DMS53 treated with DMSO at 0.1 percent for 48 hours (cell line): Measurements from ENCODE around the gene CACNA1I.

Experiments
- DNase-seq: peaks from one replicate; lab custom pipeline; 2025; ENCODE audit not compliant: unreplicated experiment; lab: John Stamatoyannopoulos, UW

The CACNA1I gene

DNA sequence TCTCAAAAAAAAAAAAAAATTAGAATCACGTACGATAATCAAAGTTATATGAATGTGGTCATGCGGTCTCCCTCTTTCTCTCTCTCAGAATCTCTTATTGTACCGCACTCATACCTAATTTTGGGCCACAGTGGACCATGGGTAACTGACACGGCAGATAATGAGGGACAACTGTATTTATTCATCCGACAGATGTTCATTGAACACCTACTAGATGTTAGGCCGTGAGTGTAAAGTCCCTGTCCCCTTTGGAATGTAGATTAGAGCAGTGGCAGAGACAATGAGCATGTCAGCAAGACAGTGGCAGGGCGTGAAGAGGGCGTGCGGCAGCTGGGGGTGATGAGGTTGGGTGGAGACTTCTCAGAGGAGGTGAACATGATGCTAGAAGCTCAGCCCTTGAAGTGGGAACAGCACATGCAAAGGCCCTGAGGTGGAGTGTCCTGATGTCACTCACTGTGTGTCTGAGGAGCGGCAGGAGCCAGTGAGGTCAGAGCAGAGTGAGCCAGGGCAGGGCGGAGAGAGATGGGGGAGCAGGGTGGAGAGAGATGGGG, 25.1 kb downstream of the CACNA1I start:
- DNase-seq, result no peak

DNA sequence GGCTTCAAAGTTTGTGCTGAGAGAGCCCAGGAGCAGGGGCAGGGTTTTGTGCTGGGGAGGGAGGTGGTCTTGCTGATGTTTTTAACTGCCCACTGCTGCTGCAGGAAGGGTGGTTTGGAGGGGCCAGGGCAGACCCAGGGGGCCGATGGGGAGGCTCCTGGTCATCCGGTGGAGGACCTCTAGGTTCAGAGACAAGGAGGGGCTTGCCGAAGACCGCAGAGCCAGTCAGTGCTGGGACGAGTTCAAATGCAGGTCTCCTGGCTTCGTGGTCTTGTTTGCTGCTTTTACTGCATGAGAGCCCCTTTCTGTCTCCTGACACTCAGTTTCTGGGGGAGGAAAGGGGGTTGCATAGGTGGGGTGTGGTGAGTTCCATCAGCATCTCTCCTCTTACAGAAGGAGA, 26.0 kb downstream of the CACNA1I start:
- no peak for DNase-seq

DNA sequence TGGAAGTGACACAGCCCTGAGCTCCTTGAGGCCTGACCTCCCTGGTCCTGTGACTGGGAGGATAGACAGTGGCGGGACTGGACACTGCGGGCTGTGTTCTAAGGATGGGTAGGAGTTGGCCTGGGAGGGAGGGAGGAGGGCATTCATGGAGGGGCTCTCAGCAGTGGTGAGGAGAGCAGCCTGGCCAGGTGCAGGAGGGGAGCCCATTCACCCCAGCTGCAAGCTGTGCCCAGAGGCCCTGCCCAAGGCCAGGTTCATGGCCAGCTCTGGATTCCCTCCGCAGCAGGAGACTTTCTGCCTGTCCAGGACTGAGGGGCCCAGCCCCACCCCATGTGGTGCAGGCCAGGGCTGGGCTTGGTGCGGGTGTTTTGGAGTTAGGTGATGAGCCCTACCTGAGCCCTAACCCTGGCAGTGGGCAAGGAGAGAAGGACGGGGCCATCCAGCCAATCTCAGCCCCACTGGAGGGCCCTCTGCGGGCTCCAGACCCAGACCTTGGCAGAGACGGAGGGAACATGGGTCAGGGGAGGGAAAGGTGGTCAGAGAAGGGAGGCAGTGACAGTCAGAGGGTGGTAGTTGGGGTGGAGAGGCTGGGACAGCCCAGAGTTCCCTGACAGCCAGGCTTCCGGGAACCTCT, 26.8 kb downstream of the CACNA1I start:
- no peak for DNase-seq

DNA sequence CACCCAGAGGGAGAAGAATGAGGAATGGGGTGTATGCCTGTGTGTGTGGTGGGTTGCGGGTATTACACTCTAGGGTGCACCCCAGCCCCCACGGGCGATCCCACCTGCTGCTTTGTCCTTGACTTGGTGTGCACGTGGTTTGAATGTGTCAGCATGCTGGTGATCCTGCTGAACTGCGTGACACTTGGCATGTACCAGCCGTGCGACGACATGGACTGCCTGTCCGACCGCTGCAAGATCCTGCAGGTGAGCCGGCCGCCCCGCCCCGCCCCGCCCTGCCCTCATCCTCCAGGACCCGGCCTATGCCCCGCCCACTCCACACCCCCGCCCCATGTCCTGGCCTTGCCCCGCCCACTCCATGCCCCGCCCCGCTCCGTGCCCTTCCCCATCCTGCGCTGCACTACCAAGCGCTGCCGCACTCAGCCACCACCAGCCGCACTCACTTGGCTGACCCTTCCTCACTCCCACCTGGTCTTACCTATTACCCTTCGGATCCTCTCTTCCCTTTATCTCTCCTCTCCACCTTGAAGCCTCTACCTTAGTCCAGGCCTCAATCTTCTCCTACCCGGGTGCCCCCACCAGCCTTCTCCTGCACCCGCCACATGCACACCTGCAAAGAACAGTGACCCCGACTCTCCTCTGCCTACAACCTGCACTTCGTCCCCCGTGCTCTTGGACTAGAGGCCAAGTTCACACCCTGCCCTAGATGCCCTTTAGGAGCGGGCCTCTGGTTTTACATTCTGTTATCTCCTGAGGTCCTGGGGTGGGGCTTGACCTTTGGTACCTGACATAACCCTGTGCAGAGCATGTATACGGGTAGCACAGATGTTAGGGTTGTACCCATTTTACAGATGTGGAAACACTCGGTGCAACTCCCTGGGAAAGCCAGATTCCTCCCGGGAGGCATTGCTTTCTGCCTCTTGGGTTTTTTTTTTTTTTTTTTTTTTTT, 27.7 kb downstream of the CACNA1I start:
- peak; percentile 24 for DNase-seq

DNA sequence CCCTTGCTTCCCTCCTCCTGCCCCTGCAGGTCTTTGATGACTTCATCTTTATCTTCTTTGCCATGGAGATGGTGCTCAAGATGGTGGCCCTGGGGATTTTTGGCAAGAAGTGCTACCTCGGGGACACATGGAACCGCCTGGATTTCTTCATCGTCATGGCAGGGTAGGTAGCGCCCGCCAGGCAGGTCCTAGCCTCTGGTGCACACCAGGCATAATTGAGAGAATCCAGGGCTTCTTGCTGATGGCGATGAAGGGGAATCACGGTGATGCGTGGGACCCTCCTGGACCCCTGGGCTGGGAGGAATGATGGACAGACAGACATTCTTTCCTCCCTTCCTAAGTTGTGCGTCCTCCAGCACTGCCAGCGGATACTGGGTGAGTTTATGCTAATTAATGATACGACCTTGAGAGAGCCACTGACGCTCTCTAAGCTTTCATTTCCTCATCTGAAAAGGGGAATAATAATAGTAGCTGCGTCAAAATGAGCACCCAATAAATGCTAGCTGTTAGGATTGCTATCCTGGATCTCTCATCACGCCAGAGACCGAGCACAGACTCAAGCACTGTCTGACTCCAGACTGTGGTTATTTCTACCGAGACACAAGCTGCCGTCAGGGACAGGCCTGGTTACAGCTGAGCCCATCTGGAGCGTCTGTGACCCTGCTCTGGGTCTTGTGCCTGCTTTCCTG, 30.1 kb downstream of the CACNA1I start:
- no peak for DNase-seq

DNA sequence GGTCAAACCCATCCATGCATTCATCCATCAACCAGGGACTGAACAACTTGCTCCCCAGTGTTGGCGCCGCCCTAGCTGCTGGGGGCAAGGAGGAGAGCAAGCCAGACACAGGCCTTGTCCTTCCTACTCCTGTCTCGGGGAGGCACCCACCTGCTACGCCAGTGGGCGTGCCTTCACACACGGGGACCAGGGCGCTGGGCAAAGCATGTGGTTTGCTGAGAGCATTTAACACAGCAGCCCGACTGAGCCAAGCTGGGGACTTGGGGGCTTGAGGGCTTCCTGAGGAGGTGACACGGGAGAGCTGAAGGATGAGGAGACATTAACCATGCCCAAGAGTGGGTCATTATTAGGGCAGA, 30.6 kb downstream of the CACNA1I start:
- DNase-seq, result no peak

DNA sequence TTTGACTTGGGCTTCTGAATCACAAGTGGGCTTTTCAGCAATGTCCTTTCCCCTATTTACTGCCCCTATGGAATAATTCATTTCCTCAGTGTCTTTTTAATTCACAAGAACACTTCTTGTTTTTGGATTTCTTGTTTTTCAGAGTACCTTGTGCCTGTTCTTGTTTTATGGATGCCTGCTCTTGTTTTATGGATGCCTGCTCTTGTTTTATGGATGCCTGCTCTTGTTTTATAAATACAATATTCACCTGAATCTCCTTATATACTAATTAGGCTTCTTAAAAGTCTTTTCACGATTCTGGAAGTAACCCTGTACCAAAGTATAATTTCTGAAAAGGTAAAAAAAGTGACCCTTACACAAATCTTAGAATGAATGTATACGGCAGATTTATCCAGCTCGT, 32.8 kb downstream of the CACNA1I start:
- no peak for DNase-seq

DNA sequence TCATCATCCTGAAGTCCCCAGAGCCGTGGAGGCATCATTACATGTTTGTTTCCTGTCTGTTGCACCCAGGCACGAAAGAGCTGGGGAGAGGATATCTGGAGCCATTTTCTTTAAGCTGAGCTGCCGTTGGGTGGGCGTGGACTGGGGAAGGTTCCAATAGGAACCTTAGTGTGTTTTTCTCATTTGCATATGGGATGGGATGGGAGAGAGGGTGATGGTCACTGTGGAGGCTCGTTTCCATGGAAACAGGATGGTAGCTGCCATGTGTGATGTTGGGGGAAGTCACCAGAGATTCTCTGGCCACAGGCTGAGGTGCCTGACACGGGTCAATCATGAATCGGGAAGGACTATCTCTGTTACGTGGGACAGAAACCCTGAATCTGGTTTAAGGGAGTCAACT, 39.7 kb downstream of the CACNA1I start:
- no peak for DNase-seq

DNA sequence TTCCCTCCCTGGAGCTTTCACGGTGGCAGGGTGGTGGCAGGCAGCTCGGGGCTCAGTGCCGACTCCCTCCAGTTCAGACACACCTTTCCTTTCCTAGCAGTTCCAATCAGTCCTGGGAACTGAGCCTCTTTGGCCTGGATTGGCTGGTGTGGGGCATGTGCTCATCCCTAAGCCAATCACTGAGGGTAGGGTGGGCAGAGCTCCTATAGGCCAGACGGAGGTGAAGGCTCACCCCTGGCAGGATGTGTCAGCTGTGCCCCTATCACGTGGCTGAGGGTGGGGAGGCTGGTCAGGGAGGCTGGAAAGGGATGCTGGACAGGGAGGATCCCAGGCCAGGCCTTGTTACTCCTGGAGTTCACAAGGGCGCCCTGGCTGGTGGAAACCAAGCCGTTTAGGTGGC, 40.2 kb downstream of the CACNA1I start:
- DNase-seq, result no peak

DNA sequence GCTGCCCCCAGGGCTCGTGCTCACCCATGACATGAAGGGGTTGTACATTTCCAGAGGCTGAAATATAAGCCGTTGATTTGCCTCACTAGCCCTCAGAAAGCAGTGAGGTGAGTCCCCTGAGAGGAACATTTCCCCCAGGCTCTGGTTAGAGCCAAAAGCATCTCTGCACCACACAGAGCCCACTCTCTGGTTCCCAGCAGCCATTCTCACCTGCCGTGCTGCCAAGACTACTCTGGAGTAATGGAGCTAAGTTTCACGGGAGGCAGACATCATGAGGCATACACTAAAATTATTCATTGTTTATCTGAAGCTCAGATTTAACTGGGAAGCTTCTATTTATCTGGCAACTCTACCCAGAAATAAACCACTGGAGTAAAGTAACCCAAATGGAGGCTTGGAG, 40.8 kb downstream of the CACNA1I start:
- DNase-seq, result no peak

DNA sequence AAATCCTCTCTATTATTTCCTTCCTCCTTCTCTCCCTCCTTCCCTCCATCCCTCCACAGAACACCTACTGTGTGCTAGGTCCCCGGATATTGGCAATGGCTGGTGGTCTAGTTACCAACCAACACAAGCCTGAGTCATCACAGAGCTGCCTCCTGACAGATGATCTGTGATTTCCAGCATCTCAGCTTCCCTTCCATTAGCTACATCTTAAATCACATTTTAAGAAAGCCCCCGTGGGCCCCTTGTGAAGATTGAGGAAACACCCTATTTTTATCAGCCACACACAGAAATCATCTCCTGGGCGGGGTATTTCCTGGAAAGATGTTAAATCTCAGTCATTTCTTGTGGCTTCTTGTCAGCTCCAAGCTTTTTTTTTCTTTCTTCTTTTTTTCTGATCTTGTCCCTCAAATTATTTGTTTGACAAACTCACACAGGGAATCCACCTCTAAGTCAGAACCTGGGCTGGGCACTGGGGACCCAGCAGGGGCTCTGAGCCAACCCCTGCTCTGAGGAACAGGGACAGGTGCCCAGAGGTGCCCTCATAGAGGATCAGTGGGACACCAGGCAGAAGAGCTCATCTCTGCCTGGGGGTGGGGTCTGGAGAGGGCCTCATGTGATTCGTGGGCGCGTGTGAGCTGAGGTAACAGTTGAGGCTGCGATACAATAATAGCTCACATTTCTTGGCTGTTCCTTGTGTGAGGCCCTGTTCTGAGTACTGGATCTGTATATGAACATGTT, 42.4 kb downstream of the CACNA1I start:
- DNase-seq, result no peak

DNA sequence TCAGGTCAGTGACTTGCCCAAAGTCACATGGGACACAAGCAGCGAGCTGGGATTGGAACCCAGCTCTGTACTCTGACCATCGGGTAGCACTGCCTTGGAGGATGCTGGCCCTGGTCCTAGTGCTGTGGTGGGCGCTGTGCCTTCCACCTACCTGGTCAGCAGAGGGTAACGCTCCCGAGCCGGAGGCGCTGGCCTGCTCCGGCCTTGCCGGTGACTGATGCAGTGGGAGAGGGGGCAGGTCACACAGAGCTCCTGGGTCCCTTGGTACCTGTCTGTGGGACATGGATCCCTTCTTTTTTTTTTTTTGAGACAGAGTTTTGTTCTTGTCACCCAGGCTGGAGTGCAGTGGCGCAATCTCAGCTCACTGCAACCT, 43.0 kb downstream of the CACNA1I start:
- no peak for DNase-seq

DNA sequence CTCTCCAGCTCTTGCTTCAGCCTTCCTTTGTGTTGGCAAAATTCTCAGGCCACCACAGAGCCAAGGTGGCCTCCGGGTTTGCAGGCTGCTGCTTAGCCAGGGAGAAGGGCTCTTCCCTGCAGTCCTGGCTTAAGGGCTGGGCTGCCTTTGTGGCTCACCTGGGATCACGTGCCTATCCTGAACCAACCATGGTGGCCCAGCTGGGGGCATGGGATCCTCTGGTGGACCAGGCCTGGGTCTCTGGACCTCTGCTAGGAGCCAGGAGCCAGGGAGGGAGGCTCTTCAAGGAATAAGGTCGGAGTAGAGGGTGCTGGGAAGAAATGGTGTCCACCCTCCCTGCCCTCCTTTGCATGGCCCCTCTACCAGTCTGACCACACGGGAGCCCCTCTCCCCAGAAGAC, 43.9 kb downstream of the CACNA1I start:
- DNase-seq, result no peak

DNA sequence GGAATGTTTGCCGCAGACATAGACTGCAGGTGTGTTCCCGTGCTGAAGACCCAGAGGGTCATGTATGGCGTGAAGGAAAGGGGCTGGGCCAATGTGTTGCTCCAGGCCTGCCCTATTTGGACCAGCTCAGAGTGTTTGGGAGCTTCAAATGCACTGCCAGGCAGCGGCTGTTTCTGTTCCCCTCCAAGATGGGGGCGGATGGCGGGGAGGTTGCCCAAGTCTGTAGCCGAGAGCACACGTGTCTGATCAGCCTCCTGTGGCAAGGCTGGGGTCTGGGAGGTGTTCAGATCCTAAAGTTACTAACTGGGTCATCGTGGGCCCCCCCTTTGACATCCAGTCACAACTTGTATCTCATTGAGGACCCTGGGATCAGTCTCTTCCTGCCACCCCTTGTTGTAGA, 45.5 kb downstream of the CACNA1I start:
- no peak for DNase-seq

DNA sequence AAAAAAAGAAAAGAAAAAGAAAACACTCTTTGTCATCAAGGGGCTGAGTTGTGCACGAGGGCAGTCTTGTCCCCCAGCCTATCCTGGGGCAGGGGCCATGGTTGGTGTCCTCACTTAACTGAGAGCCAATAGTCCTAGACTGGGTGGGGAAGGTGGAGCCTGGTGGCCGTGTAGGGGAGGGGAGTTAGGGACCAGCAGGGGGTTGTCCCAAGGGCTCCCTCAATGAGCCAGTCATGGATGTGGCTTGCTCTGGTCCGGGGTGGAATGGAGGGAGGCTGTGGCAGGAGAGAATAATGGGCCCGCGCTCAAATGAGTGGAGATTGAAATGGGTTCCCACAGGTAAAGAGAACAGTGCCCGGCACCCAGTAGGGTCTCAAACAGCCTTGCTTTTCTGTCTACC, 46.2 kb downstream of the CACNA1I start:
- no peak for DNase-seq

DNA sequence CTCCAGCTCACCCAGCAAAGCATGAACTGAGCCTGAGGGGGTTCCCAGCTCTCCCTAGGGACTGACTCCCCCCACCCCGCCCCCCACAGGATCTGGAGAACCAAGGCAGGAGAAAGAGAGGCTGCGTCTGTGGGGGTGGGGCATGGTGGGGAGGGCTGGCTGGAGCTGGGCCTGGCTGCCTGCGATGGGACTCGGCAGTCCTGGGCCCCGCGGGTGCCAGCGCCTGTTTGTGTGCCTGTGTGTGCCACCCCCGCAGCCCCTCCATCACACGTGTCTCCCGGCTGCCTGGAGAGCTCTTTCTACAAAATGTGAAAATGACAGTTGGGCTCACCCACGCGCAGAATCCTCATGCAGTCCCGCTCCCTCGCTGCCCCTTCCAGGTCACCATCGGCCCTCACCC, 46.8 kb downstream of the CACNA1I start:
- no peak for DNase-seq

DNA sequence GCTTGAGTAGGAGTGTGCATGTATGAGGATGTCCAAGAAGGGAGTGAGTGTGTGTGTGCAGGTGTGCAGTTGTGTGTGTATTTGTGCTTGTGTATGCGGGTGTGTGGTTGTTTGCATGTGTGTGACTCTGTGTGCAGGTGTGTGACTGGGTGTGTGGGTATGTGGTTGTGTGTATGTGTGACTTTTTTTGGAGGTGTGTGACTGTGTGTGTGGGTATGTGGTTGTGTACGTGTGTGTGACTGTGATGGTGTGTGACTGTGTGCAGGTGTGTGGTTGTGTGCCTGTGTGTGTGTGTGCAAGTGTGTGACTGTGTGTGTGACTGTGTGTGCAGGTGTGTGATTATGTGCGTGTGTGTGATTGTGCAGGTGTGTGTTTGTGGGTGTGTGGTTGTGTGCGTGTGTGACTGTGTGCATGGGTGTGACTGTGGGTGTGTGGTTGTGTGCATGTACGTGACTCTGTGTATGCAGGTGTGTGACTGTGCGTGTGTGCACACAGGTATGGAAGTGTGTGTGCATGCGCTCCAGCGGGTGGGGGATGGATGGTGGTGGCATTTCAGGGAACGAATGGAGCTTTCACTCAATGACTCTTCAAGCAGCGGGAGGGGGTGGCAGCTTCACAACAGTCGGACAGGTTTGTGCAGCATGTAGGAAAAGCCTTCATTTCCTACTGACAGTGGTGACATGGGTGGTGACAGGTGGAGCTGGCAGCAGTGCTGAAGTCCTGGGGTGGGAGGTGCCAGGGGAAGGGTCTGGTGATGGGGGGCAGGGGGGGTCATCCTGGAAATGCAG, 47.6 kb downstream of the CACNA1I start:
- no peak for DNase-seq

DNA sequence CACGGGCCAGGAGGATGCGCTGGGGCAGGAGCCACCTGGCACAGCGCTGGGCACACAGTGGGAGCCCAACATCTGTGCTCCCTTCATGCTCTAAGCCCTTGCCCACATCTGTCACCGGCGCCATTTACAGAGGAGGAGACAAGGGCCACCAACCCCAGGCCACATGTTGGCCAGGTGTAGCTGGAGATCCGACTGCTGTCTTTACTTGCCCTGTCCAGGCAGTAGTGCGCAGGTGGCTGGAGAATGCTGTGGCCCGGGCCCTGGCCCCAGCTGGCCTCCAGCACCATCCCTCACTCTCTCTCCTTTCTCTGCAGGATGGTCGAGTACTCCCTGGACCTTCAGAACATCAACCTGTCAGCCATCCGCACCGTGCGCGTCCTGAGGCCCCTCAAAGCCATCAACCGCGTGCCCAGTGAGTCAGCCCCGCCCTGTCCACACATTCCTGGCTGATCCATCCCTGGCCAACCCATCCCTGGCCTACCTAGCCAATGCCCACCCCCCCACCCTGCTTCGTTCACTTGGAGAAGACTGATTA, 48.5 kb downstream of the CACNA1I start:
- no peak for DNase-seq

DNA sequence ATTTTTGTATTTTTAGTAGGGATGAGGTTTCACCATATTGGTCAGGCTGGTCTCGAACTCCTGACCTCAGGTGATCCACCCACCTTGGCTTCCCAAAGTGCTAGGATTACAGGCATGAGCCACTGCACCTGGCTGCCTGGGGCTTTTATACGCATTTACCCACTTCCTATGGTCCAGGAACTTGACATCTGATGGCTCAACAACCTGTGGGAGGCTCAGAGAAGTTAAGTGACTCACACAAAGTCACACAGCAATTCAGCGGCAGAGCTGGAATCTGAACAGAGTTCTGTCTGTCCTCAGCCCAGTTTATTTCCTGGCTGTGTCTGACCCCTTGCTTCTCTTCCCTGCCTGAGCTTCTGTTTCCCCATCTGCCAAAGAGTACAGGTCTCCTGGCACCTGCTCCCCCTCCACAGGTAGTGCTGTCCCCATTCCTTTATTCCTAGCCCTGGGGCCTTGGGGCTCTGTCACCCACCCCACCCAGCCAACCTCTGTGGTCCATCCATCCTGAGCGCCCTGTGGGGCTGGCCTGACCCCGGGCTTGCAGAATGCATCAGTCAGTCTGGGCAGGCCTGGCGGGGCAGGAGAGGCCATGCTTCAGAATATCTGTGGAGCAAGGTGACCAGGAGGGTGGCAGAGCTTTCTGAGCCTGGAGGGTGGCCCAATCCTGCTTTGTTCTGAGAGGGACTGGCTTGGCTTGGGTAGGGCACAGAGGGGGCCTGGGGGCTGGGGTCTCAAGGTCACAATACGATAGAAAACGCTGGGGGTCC, 50.6 kb downstream of the CACNA1I start:
- DNase-seq, result no peak
